Nephron (organoid): Measurements from ENCODE around the gene SYK.
"Not testable (repeated sequence)": the region's sequence is repeated elsewhere in the genome, so short reads cannot be mapped to it uniquely, and the experiment has no call there.

ENCODE experiments used
- H3K27ac Mint-ChIP-seq, 3 experiments: 2 replicates each; pipeline ENCODE4 v1.8.0; 2020; ENCODE audit warnings: mixed read lengths in 3 of 3, mild to moderate bottlenecking in 2 of 3, moderate library complexity in 1 of 3
- H3K27me3 Mint-ChIP-seq: 2 replicates; pipeline ENCODE4 v1.8.0; 2021; ENCODE audit warnings: low read depth, mild to moderate bottlenecking, moderate library complexity, mixed read lengths
- H3K36me3 Mint-ChIP-seq: 2 replicates; pipeline ENCODE4 v1.8.0; 2020; ENCODE audit warnings: low read depth, mixed read lengths
- H3K4me1 Mint-ChIP-seq: 2 replicates; pipeline ENCODE4 v1.8.0; 2020; ENCODE audit warnings: mixed read lengths
- H3K4me3 Mint-ChIP-seq, 3 experiments: 2 replicates each; pipeline ENCODE4 v1.8.0; 2020; ENCODE audit warnings: mild to moderate bottlenecking in 3 of 3, mixed read lengths in 3 of 3, moderate library complexity in 2 of 3
- H3K9me3 Mint-ChIP-seq: 2 replicates; pipeline ENCODE4 v1.8.0; 2020; ENCODE audit warnings: mixed read lengths
- CTCF ChIP-seq, 3 experiments: fragments of 200-600 bp; sonication (generic); IDR thresholded peaks; one replicate each; pipeline ENCODE4 v1.5.0; 2021; ENCODE audit warnings: antibody characterized with exemption in 3 of 3; ENCODE audit not compliant: unreplicated experiment in 3 of 3

The SYK gene

DNA sequence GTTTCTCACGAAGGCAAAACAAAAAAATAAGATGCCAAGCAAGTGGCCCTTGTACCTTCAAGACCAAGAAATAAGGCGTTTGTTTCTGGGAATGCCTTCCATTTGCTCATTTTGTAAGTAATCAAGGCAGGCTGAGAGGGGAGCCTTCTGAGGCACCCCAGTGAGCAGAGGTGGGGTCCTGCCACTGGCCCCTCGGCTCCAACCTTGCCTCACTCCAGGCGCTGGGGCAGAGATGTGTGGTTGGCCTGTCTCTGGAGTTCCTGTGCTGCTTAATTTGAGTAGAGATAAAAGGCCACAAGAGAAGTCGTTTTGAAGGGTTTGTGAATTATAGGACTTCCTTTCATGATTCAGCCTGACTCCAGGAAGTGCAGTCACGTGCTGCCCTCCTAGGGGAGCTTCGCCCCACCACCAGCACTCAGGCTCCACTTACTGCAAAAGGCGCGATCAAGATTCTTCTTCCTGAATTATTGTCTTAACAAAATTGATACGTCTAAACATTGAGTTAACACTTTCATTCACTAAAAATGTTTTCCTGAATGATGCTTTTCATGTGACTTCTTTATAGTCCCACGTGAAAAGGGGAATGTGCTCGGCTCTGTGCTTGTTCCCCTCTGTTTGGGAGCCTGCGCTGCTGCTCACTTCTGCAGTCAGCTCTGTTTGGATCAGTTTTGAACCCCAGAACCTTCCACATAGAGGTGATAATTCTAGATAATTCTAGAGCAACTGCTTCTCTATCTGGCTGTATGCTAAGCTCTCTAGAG lies 13.7 kb downstream of the SYK start:
- peaks cover 12% of the 10 kb centered on the region for H3K36me3 Mint-ChIP-seq
- no peak for TF ChIP-seq CTCF (IDR thresholded peaks at IDR 0.05; ENCODE audit: unreplicated experiment in 3 of 3)
- H3K27me3 Mint-ChIP-seq, result peaks cover 4% of the 10 kb centered on the region
- H3K4me1 Mint-ChIP-seq, result peaks cover 15% of the 10 kb centered on the region
- H3K4me3 Mint-ChIP-seq, result peak overlapping the region in 2 of 3 experiments; percentile 7 to 42
- H3K9me3 Mint-ChIP-seq, result peaks cover 2% of the 10 kb centered on the region
- H3K27ac Mint-ChIP-seq, result peak overlapping the region; percentile 76 to 93 (median 90)

DNA sequence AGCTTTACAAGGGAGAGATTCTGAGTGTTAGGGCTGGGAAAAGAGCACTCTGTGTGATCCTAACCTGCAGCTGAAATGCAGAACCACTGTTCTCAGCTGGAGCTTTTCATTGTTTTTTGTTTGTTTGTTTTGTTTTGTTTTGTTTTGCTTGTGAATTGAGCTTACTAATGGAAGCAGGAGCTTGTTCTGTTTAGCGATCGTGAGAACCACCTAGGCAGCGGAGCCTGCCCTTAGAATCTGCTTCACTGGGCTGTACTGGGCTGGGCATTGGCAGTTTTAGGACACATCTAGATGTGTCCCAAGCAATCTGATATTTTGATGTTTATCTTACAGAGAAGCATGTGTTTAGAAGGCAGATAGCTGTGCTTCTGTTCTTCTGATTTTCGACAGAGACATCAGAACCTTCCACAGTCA lies 14.3 kb downstream of the SYK start:
- H3K4me3 Mint-ChIP-seq, result no peak overlapping the region
- peaks cover 12% of the 10 kb centered on the region for H3K36me3 Mint-ChIP-seq
- H3K9me3 Mint-ChIP-seq, result peaks cover 2% of the 10 kb centered on the region
- no peak for TF ChIP-seq CTCF (IDR thresholded peaks at IDR 0.05; ENCODE audit: unreplicated experiment in 3 of 3)
- peak overlapping the region; percentile 76 to 93 (median 90) for H3K27ac Mint-ChIP-seq
- H3K4me1 Mint-ChIP-seq, result peaks cover 10% of the 10 kb centered on the region
- peaks cover 4% of the 10 kb centered on the region for H3K27me3 Mint-ChIP-seq

GRCh38 chr9:90816690-90817089 lies 15.1 kb downstream of the SYK start:
- peaks cover 10% of the 10 kb centered on the region for H3K4me1 Mint-ChIP-seq
- H3K9me3 Mint-ChIP-seq, result peaks cover 2% of the 10 kb centered on the region
- H3K27ac Mint-ChIP-seq, result peak overlapping the region in 2 of 3 experiments; percentile 2 to 90
- no peak for TF ChIP-seq CTCF (IDR thresholded peaks at IDR 0.05; ENCODE audit: unreplicated experiment in 3 of 3)
- H3K4me3 Mint-ChIP-seq, result no peak overlapping the region
- H3K27me3 Mint-ChIP-seq, result peaks cover 4% of the 10 kb centered on the region
- H3K36me3 Mint-ChIP-seq, result peaks cover 17% of the 10 kb centered on the region

DNA sequence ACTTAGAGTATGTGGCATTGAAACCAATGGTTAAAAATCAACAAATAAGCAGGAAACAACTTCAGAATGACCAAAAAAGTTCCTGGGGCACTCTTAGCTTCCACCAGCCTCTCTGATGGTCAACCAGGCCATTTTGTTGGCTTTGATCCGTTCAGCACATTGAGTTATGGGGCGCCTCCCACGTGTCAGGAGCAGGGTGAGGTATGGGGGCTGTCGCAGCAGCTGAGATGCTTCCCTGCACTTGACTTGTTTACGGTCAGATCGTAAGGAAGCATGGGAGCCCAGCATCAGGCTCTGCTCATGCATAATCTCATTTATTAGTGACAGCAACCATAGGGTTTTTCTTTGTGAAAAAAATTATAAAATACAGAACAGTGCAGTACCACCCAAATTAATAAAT lies 16.7 kb downstream of the SYK start:
- Mint-ChIP-seq H3K4me3 (no peak overlapping the region), H3K36me3 (peaks cover 25% of the 10 kb centered on the region), H3K27me3 (peaks cover 4% of the 10 kb centered on the region), H3K27ac (peak overlapping the region in 2 of 3 experiments; percentile 57 to 62), H3K4me1 (peaks cover 10% of the 10 kb centered on the region), H3K9me3 (peaks cover 8% of the 10 kb centered on the region)
- no peak for TF ChIP-seq CTCF (IDR thresholded peaks at IDR 0.05; ENCODE audit: unreplicated experiment in 3 of 3)

DNA sequence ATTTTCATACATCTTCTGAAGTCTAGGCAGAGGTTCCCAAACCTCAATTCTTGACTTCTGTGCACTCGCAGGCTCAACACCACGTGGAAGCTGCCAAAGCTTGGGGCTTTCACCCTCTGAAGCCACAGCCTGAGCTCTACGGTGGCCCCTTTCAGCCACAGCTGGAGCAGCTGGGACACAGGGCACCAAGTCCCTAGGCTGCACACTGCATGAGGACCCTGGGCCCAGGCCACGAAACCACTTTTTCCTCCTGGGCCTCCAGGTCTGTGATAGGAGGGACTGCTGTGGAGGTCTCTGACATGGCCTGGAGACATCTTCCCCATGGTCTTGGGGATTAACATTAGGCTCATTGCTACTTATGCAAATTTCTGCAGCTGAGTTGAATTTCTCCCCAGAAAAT lies 18.8 kb downstream of the SYK start:
- H3K27me3 Mint-ChIP-seq, H3K4me3 Mint-ChIP-seq, H3K4me1 Mint-ChIP-seq, H3K27ac Mint-ChIP-seq, H3K9me3 Mint-ChIP-seq: not testable (repeated sequence)
- H3K36me3 Mint-ChIP-seq, result peaks cover 25% of the 10 kb centered on the region

GRCh38 chr9:90821236-90821635 lies 19.6 kb downstream of the SYK start:
- H3K9me3 Mint-ChIP-seq, H3K4me1 Mint-ChIP-seq, H3K27ac Mint-ChIP-seq, H3K27me3 Mint-ChIP-seq, H3K4me3 Mint-ChIP-seq: not testable (repeated sequence)
- H3K36me3 Mint-ChIP-seq, result peaks cover 25% of the 10 kb centered on the region

DNA sequence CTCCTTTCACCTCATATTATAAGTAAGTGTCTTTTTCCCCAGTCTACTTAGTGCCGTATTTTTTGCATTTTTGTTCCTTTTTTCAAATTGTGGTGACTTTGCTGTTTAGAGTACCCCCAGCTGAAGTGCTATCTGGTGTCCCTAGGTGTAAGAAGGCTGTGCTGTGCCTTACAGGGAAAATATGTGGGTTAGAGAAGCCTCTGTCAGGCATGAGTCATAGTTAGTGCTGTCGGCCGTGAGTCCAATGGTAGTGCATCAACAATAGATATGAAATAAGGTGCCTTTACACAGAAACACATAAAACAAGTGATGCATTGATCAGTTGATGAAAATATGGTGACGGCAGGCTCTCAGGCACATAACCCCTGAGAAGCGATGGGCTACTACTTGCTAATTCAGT lies 20.1 kb downstream of the SYK start:
- no peaks in the 10 kb centered on the region for H3K27me3 Mint-ChIP-seq
- no peak overlapping the region for H3K4me3 Mint-ChIP-seq
- no peak for TF ChIP-seq CTCF (IDR thresholded peaks at IDR 0.05; ENCODE audit: unreplicated experiment in 3 of 3)
- peaks cover 21% of the 10 kb centered on the region for H3K36me3 Mint-ChIP-seq
- peaks cover 8% of the 10 kb centered on the region for H3K9me3 Mint-ChIP-seq
- H3K4me1 Mint-ChIP-seq, result no peaks in the 10 kb centered on the region
- H3K27ac Mint-ChIP-seq, result no peak overlapping the region
